Skin epidermis (tissue), 12 donors: ENCODE data around the gene ARMC9.
"Not testable (repeated sequence)": the region's sequence is repeated elsewhere in the genome, so short reads cannot be mapped to it uniquely, and the experiment has no call there.

ENCODE experiments used
- H3K27ac ChIP-seq, 21 experiments: fragments of 200-600 bp; sonication (generic) in 11 of 21; one replicate each; pipeline ENCODE4 v1.5.0; 2020; ENCODE audit warnings: mild to moderate bottlenecking in 3 of 21, inconsistent platforms in 2 of 21, moderate library complexity in 2 of 21
- H3K4me3 ChIP-seq, 7 experiments: fragments of 200-600 bp; sonication (generic) in 2 of 7; one replicate each; pipeline ENCODE4 v1.5.0; 2020; ENCODE audit warnings: inconsistent platforms in 2 of 7, mild to moderate bottlenecking in 2 of 7, moderate library complexity in 1 of 7

ARMC9 gene

GRCh38 chr2:231400681-231401080 lies 202.2 kb downstream of the ARMC9 start:
- not testable (repeated sequence) for H3K27ac ChIP-seq, H3K4me3 ChIP-seq

GRCh38 chr2:231401101-231401500 lies 202.7 kb downstream of the ARMC9 start:
- not testable (repeated sequence) for H3K27ac ChIP-seq, H3K4me3 ChIP-seq

DNA sequence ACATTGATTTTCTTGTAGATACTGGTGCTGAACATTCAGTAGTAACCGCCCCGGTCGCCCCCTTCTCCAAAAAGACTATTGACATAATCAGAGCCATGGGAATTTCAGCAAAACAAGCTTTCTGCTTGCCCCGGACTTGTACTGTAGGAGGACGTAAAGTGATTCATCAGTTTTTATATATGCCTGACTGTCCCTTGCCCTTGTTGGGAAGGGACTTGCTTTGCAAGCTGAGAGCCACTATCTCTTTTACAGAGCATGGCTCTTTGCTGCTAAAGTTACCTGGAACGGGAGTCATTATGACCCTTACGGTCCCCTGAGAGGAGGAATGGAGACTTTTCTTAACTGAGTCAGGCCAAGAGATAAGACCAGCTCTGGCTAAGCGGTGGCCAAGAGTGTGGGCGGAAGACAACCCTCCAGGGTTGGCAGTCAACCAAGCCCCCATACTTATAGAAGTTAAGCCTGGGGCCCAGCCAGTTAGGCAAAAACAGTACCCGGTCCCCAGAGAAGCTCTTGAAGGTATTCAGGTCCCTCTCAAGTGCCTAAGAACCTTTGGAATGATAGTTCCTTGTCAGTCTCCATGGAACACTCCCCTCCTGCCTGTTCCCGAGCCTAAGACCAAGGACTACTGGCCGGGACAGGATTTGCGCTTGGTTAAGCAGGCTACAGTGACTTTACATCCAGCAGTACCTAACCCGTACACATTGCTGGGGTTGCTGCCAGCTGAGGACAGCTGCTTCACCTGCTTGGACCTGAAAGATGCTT lies 205.2 kb downstream of the ARMC9 start:
- not testable (repeated sequence) for H3K27ac ChIP-seq, H3K4me3 ChIP-seq

DNA sequence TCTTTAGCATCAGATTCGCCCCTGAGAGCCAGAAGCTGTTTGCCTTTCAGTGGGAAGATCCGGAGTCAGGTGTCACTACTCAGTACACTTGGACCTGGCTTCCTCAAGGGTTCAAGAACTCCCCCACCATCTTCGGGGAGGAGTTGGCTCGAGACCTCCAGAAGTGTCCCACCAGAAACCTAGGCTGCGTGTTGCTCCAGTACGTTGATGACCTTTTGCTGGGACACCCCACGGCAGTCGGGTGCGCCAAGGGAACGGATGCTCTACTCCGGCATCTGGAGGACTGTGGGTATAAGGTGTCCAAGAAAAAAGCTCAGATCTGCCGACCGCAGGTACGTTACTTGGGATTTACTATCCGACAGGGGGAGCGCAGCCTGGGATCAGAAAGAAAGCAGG lies 205.8 kb downstream of the ARMC9 start:
- H3K4me3 ChIP-seq, H3K27ac ChIP-seq: not testable (repeated sequence)

DNA sequence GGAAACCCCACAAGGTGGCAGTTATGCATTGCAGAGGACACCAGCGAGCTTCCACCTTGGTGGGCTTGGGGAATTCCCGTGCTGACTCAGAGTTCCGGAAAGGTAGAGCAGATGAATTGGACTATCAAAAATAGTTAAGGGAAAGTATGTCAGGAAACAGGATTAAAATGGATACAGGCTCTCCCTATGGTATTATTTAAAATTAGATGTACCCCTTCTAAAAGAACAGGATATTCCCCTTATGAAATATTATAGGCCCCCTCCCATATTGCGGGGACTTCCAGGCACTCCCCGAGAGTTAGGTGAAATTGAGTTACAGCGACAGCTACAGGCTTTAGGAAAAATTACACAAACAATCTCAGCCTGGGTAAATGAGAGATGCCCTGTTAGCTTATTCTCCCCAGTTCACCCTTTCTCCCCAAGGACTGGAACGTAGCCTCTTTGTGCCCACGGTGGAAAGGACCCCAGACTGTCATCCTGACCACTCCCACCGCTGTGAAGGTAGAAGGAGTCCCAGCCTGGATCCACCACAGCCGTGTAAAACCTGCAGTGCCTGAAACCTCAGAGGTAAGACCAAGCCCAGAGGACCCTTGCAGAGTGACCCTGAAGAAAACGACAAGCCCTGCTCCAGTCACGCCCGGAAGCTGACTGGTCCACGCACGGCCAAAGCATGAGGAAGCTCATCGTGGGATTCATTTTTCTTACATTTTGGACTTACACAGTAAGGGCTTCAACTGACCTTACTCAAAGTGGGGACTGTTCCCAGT lies 207.4 kb downstream of the ARMC9 start:
- not testable (repeated sequence) for H3K4me3 ChIP-seq
- peak overlapping the region in 2 of 21 experiments; percentile 27 to 52 for H3K27ac ChIP-seq

- not testable (repeated sequence) for H3K4me3 ChIP-seq, H3K27ac ChIP-seq
These were observed 209.3 kb downstream of the ARMC9 start for GRCh38 chr2:231407686-231408085.

- H3K27ac ChIP-seq = not testable (repeated sequence)
These were observed 209.9 kb downstream of the ARMC9 start for GRCh38 chr2:231408304-231408703.

GRCh38 chr2:231409776-231410175 lies 211.3 kb downstream of the ARMC9 start:
- H3K27ac ChIP-seq = no peak overlapping the region

More at GRCh38 chr2:231408304-231408703, 209.9 kb downstream of the ARMC9 start:
- H3K4me3 ChIP-seq = not testable (repeated sequence)

DNA sequence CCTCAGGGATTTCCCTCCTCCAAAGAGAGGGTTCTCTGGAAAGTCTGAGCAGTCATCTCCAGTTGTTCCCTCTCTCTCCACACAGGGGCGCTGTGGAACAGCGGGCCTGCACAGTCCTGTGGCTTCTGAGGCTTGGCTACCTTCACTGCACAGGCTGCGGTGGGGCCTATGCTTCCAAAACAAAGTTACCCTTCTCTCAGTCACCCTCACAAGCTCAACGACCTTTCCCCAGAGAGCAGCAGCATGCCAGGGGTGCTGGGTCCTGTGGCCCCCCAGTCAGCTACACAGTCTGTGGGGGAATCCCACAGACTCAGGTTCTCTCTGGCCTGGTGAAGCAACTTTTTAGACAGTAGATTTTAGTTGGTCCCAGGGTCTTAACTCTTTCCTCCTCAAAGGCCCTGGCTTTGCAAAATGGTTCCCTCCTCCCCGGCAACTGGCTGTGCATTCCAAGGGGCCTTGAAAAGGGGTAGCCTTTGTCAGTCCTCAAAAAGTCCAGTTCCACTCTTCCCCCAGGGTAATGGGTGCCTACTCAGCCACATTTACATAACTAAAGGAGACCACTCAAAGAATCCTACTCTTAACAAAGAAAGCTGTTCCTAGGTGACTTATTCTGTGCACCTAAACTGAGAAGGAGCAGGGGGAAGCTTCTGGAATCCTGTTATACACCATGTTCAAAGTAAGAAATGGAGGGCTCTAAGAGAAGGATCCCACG lies 212.0 kb downstream of the ARMC9 start:
- Histone ChIP-seq H3K4me3 (no peak overlapping the region), H3K27ac (no peak overlapping the region)

More at GRCh38 chr2:231409776-231410175, 211.3 kb downstream of the ARMC9 start:
- H3K4me3 ChIP-seq = no peak overlapping the region

- no peak overlapping the region for H3K27ac ChIP-seq
- H3K4me3 ChIP-seq = no peak overlapping the region
These were observed 212.8 kb downstream of the ARMC9 start for GRCh38 chr2:231411237-231411636.

DNA sequence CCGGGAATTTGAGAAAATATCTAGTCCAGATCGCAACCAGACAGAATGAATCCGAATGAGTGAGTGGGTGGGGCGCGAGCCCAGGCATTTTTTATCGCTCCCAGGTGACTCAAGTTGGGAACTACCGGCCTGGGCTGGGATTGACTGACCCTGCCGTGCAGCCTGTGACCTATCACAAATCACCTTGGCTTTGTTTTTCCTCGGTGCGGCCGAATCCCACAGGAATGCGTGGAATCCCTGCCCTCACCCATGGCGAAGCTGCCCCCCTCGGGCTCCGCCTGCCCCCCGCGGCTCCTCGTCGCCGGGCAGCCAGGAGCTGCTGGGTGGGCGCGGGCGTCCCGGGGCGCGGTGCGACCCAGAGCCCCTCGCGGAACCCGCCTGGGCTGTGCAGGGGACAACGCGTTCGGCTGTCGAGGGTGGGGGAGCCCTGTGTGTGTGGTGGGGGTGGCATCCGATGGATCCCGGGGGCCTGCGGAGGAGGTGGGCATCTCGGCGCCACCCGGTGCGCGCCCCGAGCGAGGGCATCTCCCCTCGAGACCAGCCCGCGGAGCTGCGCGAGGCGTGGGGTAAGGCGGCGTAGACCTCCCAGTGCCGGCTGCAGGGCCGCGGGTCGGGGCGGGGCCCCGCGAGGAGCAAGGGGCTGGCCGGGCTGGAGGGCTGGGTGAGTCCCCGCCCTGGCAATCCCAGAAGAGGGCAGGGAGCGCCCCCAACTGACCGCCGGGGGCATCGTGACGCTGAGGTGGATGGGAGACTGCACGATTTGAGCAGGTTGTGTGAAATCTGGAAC lies 213.6 kb downstream of the ARMC9 start:
- Histone ChIP-seq H3K4me3 (peak overlapping the region; percentile 31 to 47 (median 36)), H3K27ac (peak overlapping the region in 13 of 21 experiments; percentile 3 to 77 (median 38))

GRCh38 chr2:231412618-231412963 lies 214.2 kb downstream of the ARMC9 start:
- peak overlapping the region in 4 of 7 experiments; percentile 35 to 47 (median 44) for H3K4me3 ChIP-seq
- H3K27ac ChIP-seq = peak overlapping the region in 2 of 21 experiments; percentile 3 to 45

DNA sequence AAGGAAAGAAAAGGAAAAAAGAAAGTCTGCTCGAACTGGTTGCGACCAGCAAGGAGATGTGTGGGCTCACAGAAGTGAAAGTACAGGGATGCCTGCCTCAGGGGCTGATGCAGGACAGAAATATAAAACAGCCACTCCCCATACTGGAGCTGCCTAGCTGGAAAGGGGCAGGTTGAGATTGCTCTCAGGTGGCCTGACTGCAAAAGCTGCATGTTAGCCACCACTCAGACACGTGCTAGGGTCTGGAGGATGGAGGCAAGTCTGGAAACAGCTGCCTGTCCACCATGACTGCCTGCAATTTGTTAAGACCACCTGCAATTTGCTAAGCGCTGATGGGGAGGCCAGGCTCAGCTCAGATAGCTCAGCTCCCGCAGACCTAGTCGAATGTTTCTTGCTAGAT lies 215.0 kb downstream of the ARMC9 start:
- H3K4me3 ChIP-seq = no peak overlapping the region
- H3K27ac ChIP-seq = no peak overlapping the region

GRCh38 chr2:231413921-231414476 lies 215.6 kb downstream of the ARMC9 start:
- Histone ChIP-seq H3K27ac (no peak overlapping the region), H3K4me3 (no peak overlapping the region)

DNA sequence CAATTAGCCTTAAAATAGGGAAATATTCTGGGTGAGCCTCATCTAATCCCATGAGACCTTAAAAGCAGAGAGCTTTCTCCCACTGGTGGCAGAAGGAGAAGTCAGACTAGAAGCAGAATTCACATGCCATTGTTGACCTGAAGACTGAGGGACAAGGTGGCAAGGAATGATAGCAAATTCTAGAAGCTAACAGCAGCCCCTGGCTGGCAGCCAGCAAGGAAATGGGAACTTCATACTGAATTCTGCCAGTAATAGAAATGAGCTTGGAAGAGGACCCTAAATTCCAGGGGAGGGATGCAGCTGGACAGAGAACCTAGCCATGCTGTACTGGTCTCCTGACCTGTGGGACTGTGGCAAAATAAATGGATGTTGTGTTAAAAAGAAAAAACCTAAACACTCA lies 216.6 kb downstream of the ARMC9 start:
- Histone ChIP-seq H3K4me3 (no peak overlapping the region), H3K27ac (no peak overlapping the region)

GRCh38 chr2:231418820-231419640 lies 220.6 kb downstream of the ARMC9 start:
- Histone ChIP-seq H3K27ac (no peak overlapping the region), H3K4me3 (no peak overlapping the region)

DNA sequence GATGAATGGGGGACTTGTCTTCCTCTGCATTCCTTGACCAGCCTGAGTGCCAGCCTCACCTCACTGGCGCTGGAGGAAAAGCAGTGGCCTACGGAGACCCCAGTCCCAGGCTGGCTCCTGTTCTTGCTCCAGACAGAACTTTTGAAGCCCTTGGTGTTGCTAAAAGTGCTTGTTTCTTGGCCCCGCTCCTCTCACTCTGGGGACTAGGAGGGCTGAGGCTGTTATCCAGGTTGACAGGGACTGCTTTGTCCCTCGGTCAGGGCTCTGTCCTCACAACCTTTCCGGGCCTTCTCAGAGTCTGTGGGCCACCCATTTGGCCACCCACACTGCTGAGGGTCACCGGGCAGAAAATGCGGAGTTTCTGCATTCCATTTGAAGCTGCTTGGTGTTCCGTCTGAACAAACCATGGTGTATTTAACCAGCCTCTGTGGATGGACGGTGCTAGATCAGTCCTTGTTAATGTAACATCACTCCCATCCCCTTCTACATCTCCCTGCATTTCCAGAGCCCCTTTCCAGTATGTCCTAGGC lies 222.7 kb downstream of the ARMC9 start:
- Histone ChIP-seq H3K27ac (no peak overlapping the region), H3K4me3 (no peak overlapping the region)

DNA sequence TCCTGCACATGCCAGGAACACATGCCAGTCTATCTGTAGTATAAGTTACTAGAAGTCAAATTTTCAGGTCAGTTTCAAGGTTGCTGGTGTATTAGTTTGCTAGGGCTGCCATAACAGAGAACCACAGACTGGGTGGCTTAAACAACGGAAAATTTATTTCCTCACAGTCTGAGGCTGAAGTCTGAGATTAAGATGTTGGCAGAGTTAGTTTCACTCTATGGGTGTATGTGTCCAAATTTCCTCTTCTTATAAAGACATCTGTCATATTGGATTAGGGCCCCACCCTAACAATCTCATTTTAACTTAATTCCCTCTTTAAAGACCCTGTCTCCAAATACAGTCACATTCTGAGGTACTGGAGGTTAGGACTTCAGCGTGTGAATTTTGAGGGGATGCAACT lies 223.6 kb downstream of the ARMC9 start:
- no peak overlapping the region for H3K27ac ChIP-seq
- H3K4me3 ChIP-seq = no peak overlapping the region
